B cell (primary cell): ENCODE data around the gene CHIA.

Experiments used
- CTCF ChIP-seq: fragments of 200-600 bp; IDR thresholded peaks from one replicate; pipeline ENCODE4 v1.8.0; 2022; ENCODE audit warnings: antibody characterized with exemption, mild to moderate bottlenecking
- EZH2 ChIP-seq: IDR thresholded peaks from 2 replicates; pipeline ENCODE4 v1.6.1; 2012; ENCODE audit warnings: borderline replicate concordance, low read depth, mild to moderate bottlenecking, moderate library complexity, low read length; ENCODE audit not compliant: insufficient read depth, poor library complexity, severe bottlenecking

GRCh38 chr1:111354584-111354983 is 63.9 kb downstream of the CHIA start:
- TF ChIP-seq CTCF (no peak), EZH2 (no peak)
